ENCODE results near the gene BEND6.

Gene BEND6

DNA sequence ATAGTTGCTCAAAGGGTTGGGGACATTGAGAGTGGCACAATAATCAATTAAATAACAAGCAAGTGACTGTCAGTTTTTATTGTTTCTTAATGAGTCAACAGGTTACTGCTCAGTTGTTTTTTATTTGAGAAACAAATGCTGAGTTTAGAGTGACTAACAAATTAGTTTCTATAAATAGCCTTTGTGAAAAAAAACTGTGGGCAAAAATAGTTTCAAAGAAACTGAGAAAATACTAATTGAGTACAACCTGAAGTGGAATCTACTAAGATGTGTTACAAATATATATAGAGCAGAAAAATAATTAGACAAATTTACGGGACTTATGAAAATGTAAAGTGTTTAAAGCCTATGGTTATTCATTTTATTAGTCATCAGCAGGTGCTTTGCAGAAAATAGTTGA is 22.3 kb downstream of the BEND6 start:
- TF ChIP-seq, protein P1, sequence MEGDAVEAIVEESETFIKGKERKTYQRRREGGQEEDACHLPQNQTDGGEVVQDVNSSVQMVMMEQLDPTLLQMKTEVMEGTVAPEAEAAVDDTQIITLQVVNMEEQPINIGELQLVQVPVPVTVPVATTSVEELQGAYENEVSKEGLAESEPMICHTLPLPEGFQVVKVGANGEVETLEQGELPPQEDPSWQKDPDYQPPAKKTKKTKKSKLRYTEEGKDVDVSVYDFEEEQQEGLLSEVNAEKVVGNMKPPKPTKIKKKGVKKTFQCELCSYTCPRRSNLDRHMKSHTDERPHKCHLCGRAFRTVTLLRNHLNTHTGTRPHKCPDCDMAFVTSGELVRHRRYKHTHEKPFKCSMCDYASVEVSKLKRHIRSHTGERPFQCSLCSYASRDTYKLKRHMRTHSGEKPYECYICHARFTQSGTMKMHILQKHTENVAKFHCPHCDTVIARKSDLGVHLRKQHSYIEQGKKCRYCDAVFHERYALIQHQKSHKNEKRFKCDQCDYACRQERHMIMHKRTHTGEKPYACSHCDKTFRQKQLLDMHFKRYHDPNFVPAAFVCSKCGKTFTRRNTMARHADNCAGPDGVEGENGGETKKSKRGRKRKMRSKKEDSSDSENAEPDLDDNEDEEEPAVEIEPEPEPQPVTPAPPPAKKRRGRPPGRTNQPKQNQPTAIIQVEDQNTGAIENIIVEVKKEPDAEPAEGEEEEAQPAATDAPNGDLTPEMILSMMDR (IDR thresholded peaks at IDR 0.05; ENCODE audit: low read depth, low read length, missing control alignments) = no peak
- DNase-seq (ENCODE audit: low read depth) = no peak

DNA sequence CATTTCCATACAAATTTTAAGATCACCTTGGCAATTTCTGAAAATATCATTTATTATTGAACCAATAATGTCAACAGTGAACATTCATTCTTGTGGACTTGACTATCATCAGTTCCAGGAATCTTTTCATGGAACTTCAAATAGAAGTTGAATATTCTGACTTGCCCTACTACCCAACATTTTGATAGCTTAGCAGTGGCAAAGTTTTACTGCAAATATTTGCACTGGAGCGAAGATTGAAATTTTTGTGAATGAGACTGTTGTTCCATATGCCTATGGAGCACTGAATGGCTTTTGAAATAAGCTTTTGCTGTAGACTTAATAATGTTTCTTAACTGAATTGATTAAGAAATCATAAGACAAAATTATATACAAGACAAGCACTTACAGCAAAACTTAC is 23.6 kb downstream of the BEND6 start:
- no peak for DNase-seq (ENCODE audit: low read depth)
- TF ChIP-seq, protein P1 (IDR thresholded peaks at IDR 0.05; ENCODE audit: low read depth, low read length, missing control alignments) = no peak
- H3K4me3 ChIP-seq (ENCODE audit: low read depth, low read length) = no peak overlapping the region

More for the DNA sequence above, 22.3 kb downstream of the BEND6 start:
- H3K4me3 ChIP-seq (ENCODE audit: low read depth, low read length) = no peak overlapping the region

DNA sequence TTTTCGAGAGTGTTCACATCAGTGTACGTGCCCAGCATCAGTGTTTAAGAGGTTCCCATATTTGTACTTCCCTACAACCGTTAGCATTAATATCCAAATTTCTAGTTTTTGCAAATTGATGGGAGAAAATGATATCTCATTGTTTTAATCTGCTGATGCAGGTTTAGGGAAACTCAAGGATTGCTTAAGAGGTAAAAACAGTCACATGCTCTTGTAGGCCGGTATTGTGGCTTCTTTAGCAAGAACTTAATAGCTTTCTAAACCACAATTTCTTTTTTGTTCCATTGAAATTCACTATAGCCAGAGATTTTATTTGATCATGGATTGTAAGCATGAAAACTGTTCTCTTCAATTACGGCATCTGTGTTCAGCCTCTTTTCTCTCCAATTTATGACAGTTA is 29.5 kb downstream of the BEND6 start:
- TF ChIP-seq, protein P1 (IDR thresholded peaks at IDR 0.05; ENCODE audit: low read depth, low read length, missing control alignments) = no peak
- no peak for DNase-seq (ENCODE audit: low read depth)
- no peak overlapping the region for H3K4me3 ChIP-seq (ENCODE audit: low read depth, low read length)

DNA sequence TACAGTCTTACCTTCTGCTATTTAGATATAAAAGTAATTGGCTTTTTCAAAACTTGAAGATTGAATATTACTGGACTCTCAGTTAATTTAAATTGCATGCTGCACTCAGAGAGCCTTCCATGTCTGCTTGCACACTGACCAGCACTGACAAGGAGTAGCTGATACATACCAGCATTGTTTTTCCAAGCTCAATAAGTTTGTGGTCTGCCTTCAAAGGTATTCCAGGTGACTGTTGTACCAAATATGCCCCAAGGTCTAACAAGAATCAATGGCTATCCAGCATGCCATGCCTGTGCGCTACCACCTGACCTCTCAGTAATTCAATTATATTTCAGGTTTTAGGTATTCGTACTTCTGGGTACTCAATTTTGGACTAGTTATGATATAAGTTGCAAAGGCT is 30.0 kb downstream of the BEND6 start:
- no peak for DNase-seq (ENCODE audit: low read depth)
- TF ChIP-seq, protein P1 (IDR thresholded peaks at IDR 0.05; ENCODE audit: low read depth, low read length, missing control alignments) = no peak
- no peak overlapping the region for H3K4me3 ChIP-seq (ENCODE audit: low read depth, low read length)

DNA sequence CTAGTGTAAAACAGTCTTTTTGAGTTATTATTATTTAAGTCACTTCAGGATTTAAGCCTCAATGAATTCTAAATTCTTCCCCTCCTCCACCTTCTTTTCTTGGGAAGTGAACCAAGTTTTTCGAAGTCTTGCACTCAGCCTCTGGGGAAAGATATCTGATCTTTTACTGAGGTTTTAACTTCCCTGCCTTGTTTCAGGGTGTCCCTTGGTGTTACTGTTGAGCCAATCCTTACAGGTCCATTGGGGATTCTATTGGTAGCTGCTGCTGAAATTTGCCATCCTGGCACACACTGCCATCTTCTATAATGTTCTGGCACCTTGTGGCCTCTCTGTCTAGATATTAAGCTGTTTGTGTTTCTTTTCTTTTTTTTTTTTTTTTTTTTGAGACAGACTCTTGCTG is 31.7 kb downstream of the BEND6 start:
- TF ChIP-seq, protein P1 (IDR thresholded peaks at IDR 0.05; ENCODE audit: low read depth, low read length, missing control alignments) = no peak
- no peak overlapping the region for H3K4me3 ChIP-seq (ENCODE audit: low read depth, low read length)
- no peak for DNase-seq (ENCODE audit: low read depth)

DNA sequence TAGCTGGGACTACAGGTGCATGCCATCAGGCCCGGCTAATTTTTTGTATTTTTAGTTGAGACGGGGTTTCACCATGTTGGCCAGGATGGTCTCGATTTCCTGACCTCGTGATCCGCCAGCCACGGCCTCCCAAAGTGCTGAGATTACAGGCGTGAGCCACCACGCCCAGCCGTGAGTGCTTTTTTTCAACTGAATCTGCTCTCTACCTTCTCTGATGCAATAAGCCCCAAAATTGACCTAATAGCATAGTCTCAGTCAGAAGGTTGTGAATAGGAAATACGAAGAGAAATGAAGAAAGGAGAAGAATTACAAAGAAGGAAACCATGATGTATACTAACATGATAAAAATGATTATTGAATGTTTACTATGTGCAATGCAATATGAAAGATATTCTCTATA is 33.2 kb downstream of the BEND6 start:
- no peak for DNase-seq (ENCODE audit: low read depth)
- no peak overlapping the region for H3K4me3 ChIP-seq (ENCODE audit: low read depth, low read length)
- TF ChIP-seq, protein P1 (IDR thresholded peaks at IDR 0.05; ENCODE audit: low read depth, low read length, missing control alignments) = no peak

DNA sequence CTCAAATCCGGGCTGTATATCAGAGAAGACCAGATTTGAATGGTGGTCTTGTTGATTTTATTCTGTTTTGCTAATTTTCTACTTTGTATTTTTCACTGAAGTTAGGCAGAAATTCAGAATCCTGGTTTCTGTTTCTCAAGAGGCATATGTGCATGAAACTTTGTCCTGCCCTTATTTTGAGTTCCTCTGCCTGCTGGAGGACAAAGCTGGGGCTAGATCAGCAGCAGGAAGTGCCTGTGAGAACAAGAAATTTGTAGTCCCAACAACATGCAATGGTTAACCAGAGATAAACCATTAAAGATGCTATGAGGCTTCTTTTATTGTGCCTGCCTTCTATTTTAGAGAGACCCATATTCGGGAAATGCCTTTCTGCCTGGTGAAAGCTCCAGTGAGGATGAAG is 37.1 kb downstream of the BEND6 start:
- no peak overlapping the region for H3K4me3 ChIP-seq (ENCODE audit: low read depth, low read length)
- TF ChIP-seq, protein P1 (IDR thresholded peaks at IDR 0.05; ENCODE audit: low read depth, low read length, missing control alignments) = no peak
- DNase-seq (ENCODE audit: low read depth) = no peak
